HCT116 (cell line): ENCODE measurements around the gene SLC4A2.
A peak's percentile ranks its signal among the peaks of the same experiment; 100 is the strongest.

Source experiments
- ATF3 ChIP-seq: IDR thresholded peaks from 2 replicates; pipeline ENCODE4 v1.6.1; 2012
- CEBPB ChIP-seq: IDR thresholded peaks from 2 replicates; pipeline ENCODE4 v1.6.1; 2012; ENCODE audit warnings: low read depth
- CTCF ChIP-seq, 3 experiments: fragments of 200-600 bp in 1 of 3; sonication (generic) in 1 of 3; IDR thresholded peaks in 2 of 3; conservative IDR thresholded peaks in 1 of 3; 2 replicates each; pipeline ENCODE4 v1.5.1; 2012 to 2017; ENCODE audit warnings: low read depth in 2 of 3, low read length in 2 of 3, antibody characterized with exemption in 1 of 3, borderline replicate concordance in 1 of 3, control low read depth in 1 of 3, mild to moderate bottlenecking in 1 of 3, mixed read lengths in 1 of 3, mixed run types in 1 of 3, moderate library complexity in 1 of 3; ENCODE audit not compliant: insufficient read depth in 1 of 3
- EGR1 ChIP-seq: IDR thresholded peaks from 2 replicates; pipeline ENCODE4 v1.6.1; 2012; ENCODE audit warnings: low read depth
- EZH2phosphoT487 ChIP-seq: fragments of 200-600 bp; IDR thresholded peaks from 2 replicates; pipeline ENCODE4 v1.6.1; 2018; ENCODE audit warnings: antibody characterized with exemption, borderline replicate concordance
- JUND ChIP-seq: IDR thresholded peaks from 2 replicates; pipeline ENCODE4 v1.6.1; 2012
- MAX ChIP-seq: IDR thresholded peaks from 2 replicates; pipeline ENCODE4 v1.6.1; 2012
- POLR2A ChIP-seq: IDR thresholded peaks from 2 replicates; pipeline ENCODE4 v1.7.0; 2011; ENCODE audit warnings: borderline replicate concordance; ENCODE audit not compliant: insufficient read depth, insufficient read length; ENCODE audit errors: extremely low read depth
- POLR2AphosphoS5 ChIP-seq: IDR thresholded peaks from 2 replicates; pipeline ENCODE4 v1.6.1; 2011; ENCODE audit warnings: mild to moderate bottlenecking, low read depth, low read length, moderate library complexity
- RAD21 ChIP-seq: IDR thresholded peaks from 2 replicates; pipeline ENCODE4 v1.6.1; 2012; ENCODE audit warnings: low read depth, mild to moderate bottlenecking
- SP1 ChIP-seq: IDR thresholded peaks from 2 replicates; pipeline ENCODE4 v1.6.1; 2012; ENCODE audit warnings: low read depth
- SRF ChIP-seq: IDR thresholded peaks from 2 replicates; pipeline ENCODE4 v1.6.1; 2012; ENCODE audit warnings: low read depth
- ZFX ChIP-seq: fragments of 450-650 bp; IDR thresholded peaks from 2 replicates; pipeline ENCODE4 v1.6.1; 2017
- ZNF274 ChIP-seq: fragments of 200-500 bp; sonication (Bioruptor generic); IDR thresholded peaks from 2 replicates; pipeline ENCODE4 v1.6.1; 2014; ENCODE audit warnings: mild to moderate bottlenecking, low read depth, low read length, inconsistent platforms

- TF ChIP-seq POLR2A (no peak), POLR2AphosphoS5 (0 out of 2 replicates have a peak, but pooled peaks have one; percentile 15), CTCF (IDR thresholded peaks at IDR 0.05 in 2 of 3, conservative IDR thresholded peaks at IDR 0.05 in 1 of 3; ENCODE audit: borderline replicate concordance in 1 of 3, insufficient read depth in 1 of 3, low read depth in 2 of 3, low read length in 2 of 3) (no peak), JUND (no peak), ATF3 (no peak), SRF (no peak), CEBPB (no peak), ZNF274 (no peak), RAD21 (no peak), EZH2phosphoT487 (no peak), SP1 (no peak), ZFX (no peak), EGR1 (no peak), MAX (no peak)
These were observed 34.8 kb upstream of the SLC4A2 start, which contains the start of gene ATG9B for GRCh38 chr7:151024435-151025056.
